Activated naive CD8-positive, alpha-beta T cell treated with anti-CD3 and anti-CD28 coated beads, Interleukin-2, amount 10 ng/mL, durations not matched to agents 7 days and 5 days (primary cell): ENCODE measurements around the gene NFKBIE. TPM values are rescaled to one million over a fixed set of nuclear protein-coding genes. Genes with fewer than 3 reads are reported as not detected.

Source experiments
- ATAC-seq: fragments of 150-1000 bp; cut with Tn5 transposase; one replicate; pipeline ENCODE4 v1.10.0; 2021; ENCODE audit warnings: low read depth, moderate library complexity
- POLR2A ChIA-PET: fragments of 350-600 bp; sonication (Branson Sonifier 250); formaldehyde crosslinking; loops from one replicate; lab custom pipeline; 2021; ENCODE audit warnings: antibody characterized with exemption; lab: Charles Lee
- DNase-seq: peaks from one replicate; pipeline ENCODE4 v3.0.0; 2021
- H3K27ac Mint-ChIP-seq: one replicate; pipeline ENCODE4 v1.8.0; 2022; ENCODE audit warnings: mild to moderate bottlenecking, mixed read lengths
- H3K27me3 Mint-ChIP-seq: one replicate; pipeline ENCODE4 v1.8.0; 2022; ENCODE audit warnings: mild to moderate bottlenecking, moderate library complexity, mixed read lengths
- H3K36me3 Mint-ChIP-seq: one replicate; pipeline ENCODE4 v1.8.0; 2021; ENCODE audit warnings: mild to moderate bottlenecking, mixed read lengths
- H3K4me1 Mint-ChIP-seq: one replicate; pipeline ENCODE4 v1.8.0; 2021; ENCODE audit warnings: mixed read lengths
- H3K4me3 Mint-ChIP-seq: one replicate; pipeline ENCODE4 v1.8.0; 2022; ENCODE audit warnings: mild to moderate bottlenecking, moderate library complexity, mixed read lengths
- H3K9me3 Mint-ChIP-seq: one replicate; pipeline ENCODE4 v1.8.0; 2021; ENCODE audit warnings: mixed read lengths
- total RNA-seq, 2 experiments: library from RNA; stranded (reverse); gene quantifications; one replicate each; pipeline ENCODE4 v1.2.3, GENCODE V29; 2021

Gene NFKBIE
- total RNA-seq, 2 experiments from 2014 or later: 14.0 to 14.3 TPM

DNA sequence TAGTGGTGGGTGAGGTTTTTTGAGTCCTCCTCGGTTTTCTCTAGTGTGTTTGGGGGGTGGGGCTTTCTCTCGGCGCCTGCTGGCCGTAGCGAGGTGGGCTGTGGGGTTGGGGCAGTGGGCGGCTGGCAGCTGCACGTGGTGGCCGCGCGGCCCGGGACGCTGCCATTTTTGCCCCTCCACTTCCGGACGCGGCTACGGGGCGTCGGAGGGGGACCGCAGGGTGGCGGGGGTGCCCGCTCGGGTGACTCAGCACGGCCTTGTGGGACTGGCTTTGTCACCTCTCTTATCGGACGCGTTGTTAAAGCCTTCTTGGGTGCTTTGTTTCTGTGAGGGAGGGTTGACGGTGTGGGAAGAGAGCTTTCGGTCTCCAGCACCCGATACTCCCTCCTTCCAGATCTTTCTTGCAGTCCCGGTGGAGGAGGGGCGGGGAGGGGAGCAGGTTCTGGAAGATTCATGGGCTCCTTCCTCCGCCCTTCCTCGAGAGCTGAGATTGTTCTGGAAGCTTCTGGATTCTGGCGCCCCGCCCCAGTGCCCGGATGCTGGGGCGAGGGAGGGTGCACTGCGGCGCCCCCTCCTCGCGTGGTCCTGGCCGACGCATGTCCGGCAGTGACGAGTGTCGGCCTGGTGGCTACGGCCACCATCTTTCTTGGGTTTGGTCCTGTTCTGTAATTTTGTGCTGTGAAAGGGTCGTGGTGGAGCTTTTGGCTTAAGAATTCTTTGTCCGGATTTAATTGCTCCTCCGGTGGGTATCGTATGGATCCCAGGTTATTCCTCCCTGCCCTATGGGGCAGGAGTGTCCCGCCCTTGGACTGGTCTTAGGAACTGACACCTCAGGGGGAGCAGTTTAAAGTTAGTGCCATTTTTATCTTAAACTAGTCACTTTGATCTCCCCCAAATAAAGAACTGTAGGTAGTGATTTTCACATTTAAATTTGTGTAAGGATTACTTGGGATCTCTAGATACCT, 17.7 kb downstream of the NFKBIE start:
- Mint-ChIP-seq H3K27me3 (peaks cover 7% of the 10 kb centered on the region), H3K9me3 (no peaks in the 10 kb centered on the region), H3K4me1 (peaks cover 47% of the 10 kb centered on the region), H3K36me3 (peaks cover 33% of the 10 kb centered on the region), H3K4me3 (peak overlapping the region; percentile 99), H3K27ac (peak overlapping the region; percentile 99)
- peak; percentile 89 for DNase-seq
- POLR2A ChIA-PET: interaction anchor here (0.6 to 4.2 kb wide), 20 partner anchors 9 to 1065 kb away, joined by 3 to 111 read pairs (median 6); partner anchors contain the start of genes AARS2, CDC5L, CUL9 and GTPBP2
- peak; percentile 49 for ATAC-seq

DNA sequence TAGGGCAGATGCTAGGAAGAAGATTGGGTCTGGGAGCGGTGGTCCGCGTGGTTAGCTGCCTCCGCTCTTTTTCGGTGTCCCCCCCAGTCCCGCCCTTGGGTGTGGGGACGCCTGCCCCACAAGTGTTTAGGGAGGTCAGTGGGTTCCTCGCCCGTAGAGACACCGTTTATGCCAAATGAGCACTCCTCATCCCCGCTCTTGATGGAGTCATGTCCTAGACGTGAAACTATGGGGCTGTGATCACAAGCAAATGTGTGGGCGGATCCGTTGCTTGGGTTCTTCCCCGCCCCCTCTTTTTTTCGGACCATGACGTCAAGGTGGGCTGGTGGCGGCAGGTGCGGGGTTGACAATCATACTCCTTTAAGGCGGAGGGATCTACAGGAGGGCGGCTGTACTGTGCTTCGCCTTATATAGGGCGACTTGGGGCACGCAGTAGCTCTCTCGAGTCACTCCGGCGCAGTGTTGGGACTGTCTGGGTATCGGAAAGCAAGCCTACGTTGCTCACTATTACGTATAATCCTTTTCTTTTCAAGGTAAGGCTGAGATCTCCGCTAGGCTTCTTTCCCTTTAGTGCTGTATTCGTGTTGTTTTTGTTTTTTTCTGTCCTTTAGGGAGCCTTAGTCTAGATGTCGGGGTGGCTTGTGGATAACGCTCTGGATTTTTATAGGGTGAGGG, 18.6 kb downstream of the NFKBIE start, which contains the start of gene HSP90AB1:
HSP90AB1 (plus strand) TSS at position 439 of the 675 bp plus-strand sequence. CDS start 1,529 bp downstream, outside the sequence.
- H3K4me1 Mint-ChIP-seq: peaks cover 45% of the 10 kb centered on the region
- peaks cover 31% of the 10 kb centered on the region for H3K36me3 Mint-ChIP-seq

DNA sequence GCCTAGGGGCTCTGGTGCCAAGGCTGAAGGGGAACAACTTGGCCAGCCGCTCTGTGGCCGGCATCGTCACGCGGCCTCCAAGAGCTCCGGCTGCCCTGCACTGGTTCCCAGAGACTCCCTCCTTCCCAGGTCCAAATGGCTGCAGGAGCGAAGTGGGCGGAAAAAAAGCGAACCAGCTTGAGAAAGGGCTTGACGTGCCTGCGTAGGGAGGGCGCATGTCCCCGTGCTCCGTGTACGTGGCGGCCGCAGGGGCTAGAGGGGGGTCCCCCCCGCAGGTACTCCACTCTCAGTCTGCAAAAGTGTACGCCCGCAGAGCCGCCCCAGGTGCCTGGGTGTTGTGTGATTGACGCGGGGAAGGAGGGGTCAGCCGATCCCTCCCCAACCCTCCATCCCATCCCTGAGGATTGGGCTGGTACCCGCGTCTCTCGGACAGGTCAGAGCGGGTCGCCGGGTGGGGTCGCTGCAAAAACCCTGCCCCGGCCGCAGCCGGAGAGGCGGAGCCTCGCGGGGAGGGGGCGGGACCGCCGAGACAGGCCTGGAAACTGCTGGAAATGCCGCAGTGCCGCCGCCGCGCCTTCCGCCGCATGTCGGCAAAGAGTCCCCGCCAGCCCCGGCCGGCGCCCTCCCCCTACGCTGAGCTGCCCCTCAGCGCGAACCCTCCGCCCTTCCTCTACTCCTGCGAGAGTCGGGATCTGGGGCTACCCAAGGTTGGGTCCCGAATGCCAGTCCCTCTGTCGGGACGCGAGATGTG, 19.3 kb downstream of the NFKBIE start:
- H3K4me3 Mint-ChIP-seq: peak overlapping the region; percentile 99
- no peaks in the 10 kb centered on the region for H3K9me3 Mint-ChIP-seq
- POLR2A ChIA-PET: interaction anchor here (0.7 to 4.2 kb wide), 23 partner anchors 8 to 1064 kb away, joined by 3 to 111 read pairs (median 6); partner anchors contain the start of genes AARS2, CDC5L, CUL9 and GTPBP2
- peak; percentile 92 for DNase-seq
- peak; percentile 28 for ATAC-seq
- H3K4me1 Mint-ChIP-seq: peaks cover 39% of the 10 kb centered on the region
- H3K27ac Mint-ChIP-seq: peak overlapping the region; percentile 99
- H3K27me3 Mint-ChIP-seq: peaks cover 11% of the 10 kb centered on the region
- H3K36me3 Mint-ChIP-seq: peaks cover 26% of the 10 kb centered on the region

More for the DNA sequence above, 18.6 kb downstream of the NFKBIE start, which contains the start of gene HSP90AB1:
- Mint-ChIP-seq H3K4me3 (peak within 1 kb of the TSS; percentile 99), H3K9me3 (no peaks in the 10 kb centered on the region), H3K27ac (peak within 1 kb of the TSS; percentile 99), H3K27me3 (peaks cover 7% of the 10 kb centered on the region)
- ATAC-seq: peak; percentile 84
- DNase-seq: peak; percentile 90
- POLR2A ChIA-PET: interaction anchor here (0.6 to 4.2 kb wide), 25 partner anchors 9 to 1065 kb away, joined by 3 to 111 read pairs (median 6); partner anchors contain the start of genes AARS2, CDC5L, CUL9 and GTPBP2

DNA sequence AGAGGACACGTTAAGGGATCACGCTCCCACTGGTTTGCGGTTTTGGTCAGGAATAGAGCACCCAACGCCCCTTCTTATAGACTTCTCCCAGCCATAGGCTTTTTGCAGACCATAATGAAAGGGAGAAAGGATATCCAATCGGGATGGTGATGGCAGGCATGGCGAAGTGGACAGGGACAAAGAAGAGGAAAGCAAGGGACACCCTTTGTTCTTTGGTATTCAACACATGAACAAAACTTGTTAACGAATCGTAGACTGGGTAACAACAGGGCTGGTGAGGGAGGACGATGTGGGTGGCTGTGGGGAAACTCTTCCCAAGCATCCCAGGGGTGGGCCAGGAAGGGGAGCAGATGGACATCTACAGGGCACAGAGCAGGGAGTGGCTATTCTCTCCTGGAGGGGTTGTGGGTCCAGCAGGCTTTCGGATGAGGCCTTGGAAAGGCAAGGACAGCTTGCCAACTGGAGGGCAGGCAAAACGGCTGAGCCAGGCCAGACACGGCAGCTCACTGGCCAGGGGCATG, 19.9 kb downstream of the NFKBIE start:
- Mint-ChIP-seq H3K36me3 (peaks cover 25% of the 10 kb centered on the region), H3K27me3 (peaks cover 11% of the 10 kb centered on the region), H3K9me3 (no peaks in the 10 kb centered on the region), H3K4me1 (peaks cover 38% of the 10 kb centered on the region), H3K4me3 (peak overlapping the region; percentile 99), H3K27ac (peak overlapping the region; percentile 99)
- ATAC-seq (no peak), DNase-seq (no peak)
- POLR2A ChIA-PET: interaction anchor here (1.3 to 4.2 kb wide), 5 partner anchors 11 to 83 kb away, joined by 6 to 111 read pairs (median 30); partner anchors contain the start of genes NFKBIE, SLC29A1 and SLC35B2

DNA sequence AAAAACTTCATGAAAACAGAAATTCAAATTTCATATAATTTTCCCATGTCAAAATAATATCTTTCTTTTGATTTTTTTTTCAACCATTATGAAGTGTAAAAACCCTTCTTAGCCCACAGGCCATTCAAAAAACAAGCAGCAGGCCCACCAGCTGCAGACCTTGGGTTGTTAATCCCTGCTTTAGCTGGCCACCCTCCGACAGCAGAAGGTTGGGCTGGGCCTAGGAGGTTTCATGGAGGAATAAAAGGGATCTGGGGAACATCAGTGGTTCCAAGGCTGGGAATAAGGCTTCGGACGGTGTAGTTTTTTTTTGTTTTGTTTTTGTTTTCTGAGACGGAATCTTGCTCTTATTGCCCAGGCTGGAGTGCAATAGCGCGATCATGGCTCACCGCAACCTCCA, 22.0 kb downstream of the NFKBIE start:
- Mint-ChIP-seq H3K36me3 (peaks cover 11% of the 10 kb centered on the region), H3K27ac (no peak overlapping the region), H3K4me3 (no peak overlapping the region), H3K4me1 (peaks cover 20% of the 10 kb centered on the region), H3K9me3 (no peaks in the 10 kb centered on the region), H3K27me3 (peaks cover 11% of the 10 kb centered on the region)
- POLR2A ChIA-PET: interaction anchor here (1.2 kb wide), 1 partner anchor 9 kb away, joined by 5 read pairs; no protein-coding TSS in a partner anchor
- ATAC-seq: no peak
- no peak for DNase-seq

DNA sequence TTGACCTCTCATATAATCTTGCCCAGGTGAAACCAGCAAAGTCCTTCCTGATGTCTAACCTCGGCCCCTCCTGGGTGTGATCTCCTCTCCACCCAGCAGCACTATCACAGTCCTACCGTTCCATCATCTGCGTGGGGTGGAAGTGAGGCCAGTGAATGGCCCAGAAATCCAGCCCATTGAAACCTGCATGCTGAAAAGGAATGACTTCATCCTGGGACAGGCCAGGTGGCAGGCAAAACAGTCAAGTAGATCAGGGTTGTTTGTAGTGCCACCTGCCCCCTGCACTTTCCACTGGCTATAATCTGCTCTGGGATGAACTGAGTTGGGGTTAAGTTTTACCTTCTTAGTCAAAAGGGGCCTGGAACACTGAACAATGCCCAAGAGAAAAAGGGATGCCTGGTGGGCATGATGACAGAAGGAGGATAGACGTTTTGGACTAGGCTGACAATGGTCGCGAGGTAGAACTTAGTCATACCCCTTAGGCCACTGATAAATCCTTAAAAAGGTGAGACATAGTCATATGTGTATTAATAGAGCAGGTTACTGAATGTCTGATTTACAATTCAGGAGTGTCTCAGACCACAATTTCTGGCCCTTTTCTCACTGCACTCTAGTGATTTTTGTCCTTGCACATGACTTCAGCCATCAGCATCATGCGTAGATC, 26.5 kb downstream of the NFKBIE start:
- ATAC-seq (no peak), DNase-seq (no peak)
- H3K36me3 Mint-ChIP-seq: no peaks in the 10 kb centered on the region
- H3K4me3 Mint-ChIP-seq: peak overlapping the region; percentile 91
- H3K4me1 Mint-ChIP-seq: peaks cover 10% of the 10 kb centered on the region
- no peaks in the 10 kb centered on the region for H3K9me3 Mint-ChIP-seq
- peak overlapping the region; percentile 94 for H3K27ac Mint-ChIP-seq
- POLR2A ChIA-PET: no interaction called here
- peaks cover 6% of the 10 kb centered on the region for H3K27me3 Mint-ChIP-seq

DNA sequence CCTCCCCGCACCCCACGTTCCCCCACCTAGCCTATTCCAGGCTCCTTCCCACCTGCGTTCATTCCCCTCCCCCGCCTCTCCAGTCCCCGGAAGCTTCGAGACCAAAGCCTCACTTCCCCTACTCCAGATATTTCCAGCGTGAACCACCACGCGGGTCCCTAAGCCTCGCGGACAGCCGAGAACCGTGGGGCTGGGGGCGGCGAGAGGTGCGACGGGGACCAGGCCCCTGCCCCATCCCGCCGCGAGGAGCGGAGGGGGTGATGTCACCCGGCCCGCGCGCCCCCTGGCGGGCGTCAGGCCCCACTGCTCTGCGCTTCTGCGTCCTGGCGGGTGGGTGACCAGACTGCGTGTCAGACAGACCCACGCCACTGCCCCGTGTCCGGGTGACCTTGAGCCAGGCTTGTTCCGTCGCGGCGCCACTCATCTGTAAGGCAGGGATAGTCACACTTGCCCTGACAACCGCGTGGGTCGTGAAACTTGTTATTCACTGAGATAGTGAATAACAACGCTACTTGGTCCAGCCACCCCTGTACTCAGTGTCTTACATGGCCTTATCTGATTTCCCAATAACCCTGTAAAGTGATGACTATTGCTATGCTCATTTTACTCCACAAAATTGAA, 27.4 kb downstream of the NFKBIE start:
- ATAC-seq: peak; percentile 94
- POLR2A ChIA-PET: interaction anchor here (1.3 to 1.5 kb wide), 4 partner anchors 9 to 17 kb away, joined by 5 to 18 read pairs (median 8); partner anchors contain the start of genes HSP90AB1 and SLC29A1
- peak; percentile 91 for DNase-seq
- Mint-ChIP-seq H3K27me3 (peaks cover 4% of the 10 kb centered on the region), H3K36me3 (no peaks in the 10 kb centered on the region), H3K27ac (peak overlapping the region; percentile 94), H3K4me1 (peaks cover 14% of the 10 kb centered on the region), H3K4me3 (peak overlapping the region; percentile 91), H3K9me3 (no peaks in the 10 kb centered on the region)

DNA sequence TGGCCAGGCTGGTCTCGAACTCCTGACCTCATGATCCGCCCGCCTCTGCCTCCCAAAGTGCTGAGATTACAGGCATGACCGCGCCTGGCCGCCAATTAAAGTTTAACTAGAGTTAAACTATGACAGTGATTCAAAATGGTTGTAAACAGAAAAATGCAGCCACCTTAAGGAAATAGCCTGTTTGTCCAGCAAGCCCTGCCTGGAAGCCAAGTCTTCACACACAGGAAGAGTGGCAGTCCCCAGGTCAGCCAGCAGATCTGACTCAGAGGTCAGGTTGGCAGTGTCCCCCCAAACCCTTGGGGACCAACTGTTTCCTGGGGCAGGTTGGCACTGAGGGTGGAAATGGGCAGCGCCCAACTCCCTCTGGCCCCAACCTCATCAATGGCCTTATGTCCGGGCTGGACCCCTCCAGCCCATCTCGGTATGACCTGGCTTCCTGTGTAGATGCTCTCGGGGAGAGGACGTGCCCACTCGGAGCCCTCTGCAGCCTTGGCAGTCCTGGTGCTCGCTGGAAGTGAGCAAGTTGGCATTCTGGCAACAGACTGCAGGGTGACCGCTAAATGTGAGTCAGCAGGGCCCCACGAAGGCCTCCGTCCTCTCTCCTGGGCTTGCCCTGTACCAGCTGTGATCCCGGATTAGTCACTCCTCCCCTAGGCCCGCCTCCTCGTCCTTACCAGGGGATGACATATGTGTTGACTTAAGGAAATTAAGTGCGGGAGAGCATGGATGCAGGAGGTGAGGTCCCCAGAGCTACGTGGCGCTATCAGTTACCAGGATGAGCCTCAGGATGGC, 28.1 kb downstream of the NFKBIE start:
- H3K4me3 Mint-ChIP-seq: peak overlapping the region; percentile 91
- peaks cover 16% of the 10 kb centered on the region for H3K4me1 Mint-ChIP-seq
- POLR2A ChIA-PET: interaction anchor here (1.3 to 1.5 kb wide), 4 partner anchors 10 to 18 kb away, joined by 5 to 18 read pairs (median 8); partner anchors contain the start of genes HSP90AB1 and SLC29A1
- no peaks in the 10 kb centered on the region for H3K9me3 Mint-ChIP-seq
- H3K27ac Mint-ChIP-seq: peak overlapping the region; percentile 94
- no peak for DNase-seq
- peaks cover 4% of the 10 kb centered on the region for H3K27me3 Mint-ChIP-seq
- H3K36me3 Mint-ChIP-seq: no peaks in the 10 kb centered on the region
- ATAC-seq: peak; percentile 72

DNA sequence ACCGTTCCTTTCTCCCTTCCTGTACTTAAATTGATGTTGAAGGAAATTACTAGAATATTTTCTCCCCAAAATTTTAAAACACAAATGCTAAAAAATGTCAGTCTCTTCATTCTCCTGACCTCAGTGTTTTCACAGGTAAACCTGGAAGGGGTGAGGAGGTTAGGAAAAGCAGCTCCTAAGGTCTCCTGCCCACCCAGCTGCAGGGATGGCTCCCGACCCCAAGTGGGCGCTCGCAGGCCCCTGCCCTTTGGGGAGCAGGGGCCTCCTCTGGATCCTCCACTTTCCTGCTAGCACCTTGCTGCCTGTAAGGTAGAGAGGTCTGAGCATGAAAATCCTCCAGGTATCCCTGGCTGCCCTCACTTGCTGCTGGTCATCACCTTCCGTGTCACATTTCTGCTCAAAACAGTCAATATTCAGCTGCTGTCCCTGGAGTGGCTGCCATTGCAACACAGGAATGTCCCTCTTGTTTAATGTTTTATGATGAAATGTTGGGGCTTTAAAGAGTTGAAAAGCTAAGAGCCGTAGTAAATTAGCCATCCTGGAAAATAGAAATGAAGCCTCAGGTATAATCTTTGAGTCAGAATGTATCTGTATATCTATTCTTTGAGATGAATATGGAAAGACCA, 29.3 kb downstream of the NFKBIE start:
- Mint-ChIP-seq H3K4me1 (peaks cover 16% of the 10 kb centered on the region), H3K27ac (no peak overlapping the region), H3K4me3 (no peak overlapping the region), H3K36me3 (peaks cover 2% of the 10 kb centered on the region), H3K9me3 (no peaks in the 10 kb centered on the region), H3K27me3 (no peaks in the 10 kb centered on the region)
- DNase-seq (no peak), ATAC-seq (no peak)
- POLR2A ChIA-PET: interaction anchor here (2.1 kb wide), 1 partner anchor 11 kb away, joined by 14 read pairs; the partner anchor contains the start of gene HSP90AB1

DNA sequence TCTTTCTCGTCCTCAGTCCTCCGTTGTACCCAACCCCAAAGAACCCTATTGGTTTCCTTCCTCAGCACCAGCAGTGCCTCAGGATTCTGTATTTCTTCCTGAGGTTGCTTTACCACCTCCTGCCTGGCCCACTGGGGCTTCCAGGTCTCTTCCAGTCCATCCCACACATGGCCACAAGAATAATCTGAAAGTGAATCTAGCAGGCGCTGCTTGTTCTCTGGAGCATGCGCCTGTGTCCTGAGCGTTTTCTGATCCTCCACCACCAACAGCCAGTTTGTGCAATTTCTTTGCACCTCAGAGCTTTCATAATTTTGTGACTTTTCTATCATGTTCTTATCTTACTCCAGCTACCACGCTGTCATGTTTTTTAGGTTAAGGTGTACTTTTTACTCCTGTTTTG, 30.1 kb downstream of the NFKBIE start:
- no peak overlapping the region for H3K4me3 Mint-ChIP-seq
- DNase-seq (no peak), ATAC-seq (no peak)
- peaks cover 16% of the 10 kb centered on the region for H3K4me1 Mint-ChIP-seq
- no peaks in the 10 kb centered on the region for H3K9me3 Mint-ChIP-seq
- H3K27ac Mint-ChIP-seq: no peak overlapping the region
- no peaks in the 10 kb centered on the region for H3K27me3 Mint-ChIP-seq
- POLR2A ChIA-PET: interaction anchor here (0.6 to 2.1 kb wide), 5 partner anchors 12 to 166 kb away, joined by 3 to 14 read pairs (median 4); partner anchors contain the start of gene HSP90AB1
- peaks cover 5% of the 10 kb centered on the region for H3K36me3 Mint-ChIP-seq
